NCI-H1436 treated with DMSO at 0.1 percent for 48 hours (cell line): ENCODE results near the gene VWA7.

Experiments used
- DNase-seq: peaks from one replicate; lab custom pipeline; 2025; lab: John Stamatoyannopoulos, UW

VWA7 gene

GRCh38 chr6:31728767-31729514 is 48.2 kb downstream of the VWA7 start, which contains the start of gene DDAH2:
Gene DDAH2 (minus strand): TSS chr6:31729299. CDS start chr6:31729161, 138 bp downstream.
- DNase-seq: no peak

GRCh38 chr6:31727717-31728671 is 49.1 kb downstream of the VWA7 start:
- DNase-seq: no peak

- DNase-seq: no peak
These were observed 50.0 kb downstream of the VWA7 start for GRCh38 chr6:31727034-31727716.

- DNase-seq: no peak
These were observed 51.4 kb downstream of the VWA7 start for GRCh38 chr6:31725502-31726350.

GRCh38 chr6:31723980-31724691 is 53.0 kb downstream of the VWA7 start:
- no peak for DNase-seq

- no peak for DNase-seq
These were observed 53.7 kb downstream of the VWA7 start, which contains the start of gene MPIG6B for GRCh38 chr6:31723245-31723979. Gene MPIG6B (plus strand): TSS chr6:31723373. CDS start chr6:31723384, 11 bp downstream.

GRCh38 chr6:31722173-31722572 is 55.0 kb downstream of the VWA7 start:
- DNase-seq: no peak

- no peak for DNase-seq
These were observed 55.6 kb downstream of the VWA7 start, which contains the start of gene LY6G6C for GRCh38 chr6:31721351-31722020. Gene LY6G6C (minus strand): TSS chr6:31721746. CDS start chr6:31721679, 67 bp downstream.

- no peak for DNase-seq
These were observed 56.8 kb downstream of the VWA7 start for GRCh38 chr6:31720196-31720770.

- no peak for DNase-seq
These were observed 58.1 kb downstream of the VWA7 start for GRCh38 chr6:31719001-31719400.

- DNase-seq: no peak
These were observed 58.9 kb downstream of the VWA7 start for GRCh38 chr6:31718265-31718664.

- peak; percentile 29 for DNase-seq
These were observed 59.5 kb downstream of the VWA7 start for GRCh38 chr6:31717499-31718222.
